Lung (tissue), 12 donors: Measurements from ENCODE around the gene SERBP1. TPM values are rescaled to one million over a fixed set of nuclear protein-coding genes. Genes with fewer than 3 reads are reported as not detected.

Experiments used
- ATAC-seq: fragments of 200-7000 bp; cut with Tn5 transposase; one replicate; pipeline ENCODE4 v1.9.1; 2020; ENCODE audit warnings: moderate number of reproducible peaks; ENCODE audit not compliant: insufficient read depth, low FRiP score
- DNase-seq, 3 donors: peaks; one replicate each; pipeline ENCODE4 v3.0.0-alpha.2; 2013 to 2017
- H3K27ac ChIP-seq, 2 donors: one replicate each; pipeline ENCODE4 v1.5.1; 2013; ENCODE audit warnings: mild to moderate bottlenecking in 2 of 2, moderate library complexity in 2 of 2, control low read depth in 1 of 2, inconsistent platforms in 1 of 2, low read depth in 1 of 2, low read length in 1 of 2
- H3K27me3 ChIP-seq, 3 donors: one replicate each; pipeline ENCODE4 v1.5.1; 2013; ENCODE audit warnings: low read length in 2 of 3; ENCODE audit not compliant: control insufficient read depth in 3 of 3, insufficient read depth in 3 of 3
- H3K36me3 ChIP-seq, 4 donors: one replicate each; pipeline ENCODE4 v1.5.1; 2013; ENCODE audit warnings: low read length in 4 of 4, mild to moderate bottlenecking in 1 of 4, moderate library complexity in 1 of 4; ENCODE audit not compliant: control insufficient read depth in 4 of 4, insufficient read depth in 4 of 4
- H3K4me1 ChIP-seq, 5 donors: one replicate each; pipeline ENCODE4 v1.5.1; 2013; ENCODE audit warnings: low read length in 5 of 5, mild to moderate bottlenecking in 2 of 5, moderate library complexity in 1 of 5; ENCODE audit not compliant: control insufficient read depth in 5 of 5, insufficient read depth in 5 of 5
- H3K4me3 ChIP-seq: one replicate; pipeline ENCODE4 v1.5.1; 2013; ENCODE audit warnings: mild to moderate bottlenecking, control low read depth, moderate library complexity
- H3K9ac ChIP-seq, 2 donors: one replicate each; pipeline ENCODE4 v1.5.1; 2013; ENCODE audit warnings: low read length in 2 of 2, control low read depth in 1 of 2; ENCODE audit not compliant: insufficient read depth in 1 of 2
- H3K9me3 ChIP-seq, 4 donors: one replicate each; pipeline ENCODE4 v1.5.1; 2013; ENCODE audit warnings: low read length in 3 of 4, mild to moderate bottlenecking in 1 of 4, moderate library complexity in 1 of 4; ENCODE audit not compliant: control insufficient read depth in 4 of 4, insufficient read depth in 3 of 4
- CTCF ChIP-seq: IDR thresholded peaks from 2 replicates; pipeline ENCODE4 v1.5.1; 2012; ENCODE audit warnings: mild to moderate bottlenecking; ENCODE audit errors: control extremely low read depth, extremely low read depth
- WGBS, 2 donors: extraction: QIAGEN DNeasy Blood & Tissue Kit; methylation state at CpG; one replicate each; pipeline ENCODE4 v1.1.7; 2013; 5-methylcytosine and 5-hydroxymethylcytosine counted together
- polyA plus RNA-seq, 2 donors: library from polyadenylated mRNA; stranded (reverse); fragments of 200-250 nt; gene quantifications; one replicate each; pipeline ENCODE4 v1.2.1, GENCODE V29; 2013
- total RNA-seq, 2 donors: library from RNA; depleted of rRNA in 1 of 2; stranded (reverse); fragments of >200 nt in 1 of 2; gene quantifications; one replicate each; pipeline ENCODE4 v1.2.1, GENCODE V29; 2014 to 2021
- donor health status: control.
- donor health status: control.
- donor health status: Bipolar disorder and iron deficiency.
- donor health status: healthy.
- donor health status: DM: yes; HTN: yes; CAD: no.

The SERBP1 gene
- total and polyA plus RNA-seq, 4 donors: 72.2 to 220 (median 149) TPM

GRCh38 chr1:67436511-67437055 is 6.4 kb upstream of the SERBP1 start:
- no peak for ATAC-seq

GRCh38 chr1:67434491-67434890 is 4.3 kb upstream of the SERBP1 start:
- DNase-seq (peak in 2 of 3 donors; percentile 45 to 53), ATAC-seq (no peak)
- Histone ChIP-seq H3K27me3 (no peaks in the 10 kb centered on the region), H3K4me3 (no peak overlapping the region), H3K27ac (no peak overlapping the region), H3K4me1 (peaks cover 0 to 7% (median 0%) of the 10 kb centered on the region in 5 donors), H3K9me3 (no peaks in the 10 kb centered on the region), H3K36me3 (peaks cover 0 to 3% (median 0%) of the 10 kb centered on the region in 4 donors), H3K9ac (no peak overlapping the region)
- 33 to 39% methylated on average over 2 of the region's 2 CpGs for WGBS, 2 donors
- TF ChIP-seq CTCF: no peak

More at GRCh38 chr1:67436511-67437055, 6.4 kb upstream of the SERBP1 start:
- Histone ChIP-seq H3K9ac (no peak overlapping the region), H3K27ac (no peak overlapping the region), H3K27me3 (no peaks in the 10 kb centered on the region), H3K36me3 (no peaks in the 10 kb centered on the region), H3K9me3 (no peaks in the 10 kb centered on the region), H3K4me3 (no peak overlapping the region), H3K4me1 (peaks cover 0 to 11% (median 9%) of the 10 kb centered on the region in 5 donors)
- no peak for DNase-seq
- TF ChIP-seq CTCF: no peak
- 82 to 88% methylated on average over 4 of the region's 4 CpGs for WGBS, 2 donors

- Histone ChIP-seq H3K36me3 (peaks cover 0 to 9% (median 0%) of the 10 kb centered on the region in 4 donors), H3K9me3 (no peaks in the 10 kb centered on the region), H3K4me3 (no peak overlapping the region), H3K27ac (no peak overlapping the region), H3K27me3 (no peaks in the 10 kb centered on the region), H3K9ac (no peak overlapping the region), H3K4me1 (peaks cover 0 to 7% (median 0%) of the 10 kb centered on the region in 5 donors)
- 38 to 64% methylated on average over 2 of the region's 2 CpGs for WGBS, 2 donors
- TF ChIP-seq CTCF: no peak
- ATAC-seq: no peak
- DNase-seq: peak in 1 of 3 donors; percentile 13
These were observed 3.6 kb upstream of the SERBP1 start for GRCh38 chr1:67433837-67434236.

GRCh38 chr1:67432745-67433144 is 2.5 kb upstream of the SERBP1 start:
- no peak overlapping the region for H3K4me3 ChIP-seq
- DNase-seq (no peak), ATAC-seq (no peak)
- no peak for TF ChIP-seq CTCF
- H3K27ac ChIP-seq: no peak overlapping the region
- no peak overlapping the region for H3K9ac ChIP-seq
- WGBS, 2 donors: 74% methylated on average over 1 of the region's 1 CpG
- peaks cover 0 to 15% (median under 1%) of the 10 kb centered on the region in 4 donors for H3K36me3 ChIP-seq
- no peaks in the 10 kb centered on the region for H3K9me3 ChIP-seq
- H3K27me3 ChIP-seq: no peaks in the 10 kb centered on the region
- H3K4me1 ChIP-seq: peaks cover 0 to 8% (median 0%) of the 10 kb centered on the region in 5 donors
